HG02571 (cell line): Measurements from ENCODE around the gene VPS25.
A peak's percentile ranks its signal among the peaks of the same experiment; 100 is the strongest.

ENCODE experiments used
- ATAC-seq: cut with Tn5 transposase; IDR thresholded peaks from one replicate; pipeline ENCODE4 v1.9.1; 2021; ENCODE audit warnings: mild to moderate bottlenecking, moderate library complexity; ENCODE audit not compliant: unreplicated experiment

Gene VPS25

DNA sequence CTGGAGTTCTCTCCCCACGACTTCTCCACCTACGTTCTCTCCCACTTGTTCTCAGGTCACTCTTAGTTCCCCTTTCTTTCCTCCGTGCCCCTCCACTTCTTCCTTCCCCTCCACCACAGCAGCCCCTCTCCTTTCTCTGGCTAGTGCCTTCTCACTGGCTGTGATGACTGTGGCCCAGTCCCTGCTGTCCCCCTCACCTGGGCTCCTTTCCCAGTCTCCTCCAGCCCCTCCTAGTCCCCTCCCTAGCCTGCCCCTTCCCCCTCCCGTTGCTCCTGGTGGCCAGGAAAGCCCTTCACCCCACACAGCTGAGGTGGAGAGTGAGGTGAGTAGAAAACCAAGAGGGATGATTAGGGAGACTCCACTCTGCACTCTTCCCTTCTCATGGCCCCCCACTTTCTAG is 21.8 kb downstream of the VPS25 start:
- no peak for ATAC-seq

GRCh38 chr17:42795465-42795864 is 22.2 kb downstream of the VPS25 start:
- no peak for ATAC-seq

DNA sequence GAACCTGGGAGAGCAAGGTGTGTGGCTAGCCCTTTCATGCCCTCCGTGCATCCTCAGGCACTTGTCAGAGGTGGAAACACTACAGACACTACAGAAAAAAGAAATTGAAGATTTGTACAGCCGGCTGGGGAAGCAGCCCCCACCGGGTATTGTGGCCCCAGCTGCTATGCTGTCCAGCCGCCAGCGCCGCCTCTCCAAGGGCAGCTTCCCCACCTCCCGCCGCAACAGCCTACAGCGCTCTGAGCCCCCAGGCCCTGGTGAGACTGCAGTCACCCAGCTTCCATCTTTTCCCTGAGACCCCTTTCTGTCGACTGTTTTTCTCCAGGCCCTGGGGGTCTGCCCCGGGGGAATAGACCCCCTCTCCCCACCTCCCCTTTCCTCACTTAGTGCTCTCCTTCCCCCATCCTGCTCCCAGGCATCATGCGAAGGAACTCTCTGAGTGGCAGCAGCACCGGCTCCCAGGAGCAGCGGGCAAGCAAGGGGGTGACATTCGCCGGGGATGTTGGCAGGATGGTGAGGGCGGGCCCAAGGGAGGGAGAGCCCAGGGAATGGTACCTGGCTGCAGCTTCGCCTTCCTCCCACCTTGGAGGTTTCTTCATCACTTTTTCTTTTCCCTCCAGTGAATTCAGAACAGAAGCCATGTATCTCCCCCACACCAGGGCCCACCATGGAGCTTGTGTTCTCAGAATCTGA is 23.0 kb downstream of the VPS25 start:
- no peak for ATAC-seq

GRCh38 chr17:42797067-42798007 is 24.1 kb downstream of the VPS25 start:
- ATAC-seq: no peak

DNA sequence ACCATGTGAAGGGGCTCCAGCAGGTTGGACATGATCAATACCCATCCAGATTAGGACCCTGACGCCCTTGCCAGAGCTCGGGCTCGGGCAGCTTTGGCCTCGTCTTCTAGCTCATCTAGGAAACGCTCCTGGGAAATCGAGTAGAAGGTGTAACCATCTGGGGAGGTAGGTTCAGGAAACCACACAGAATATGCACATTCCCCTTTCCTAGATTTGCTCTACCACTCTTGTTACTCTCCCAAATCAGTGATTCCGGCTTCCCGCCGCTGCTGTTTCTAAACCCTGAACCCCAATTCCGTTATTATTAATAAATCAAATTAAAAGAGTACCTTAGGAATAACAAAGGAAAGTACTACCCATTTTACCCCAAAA is 24.7 kb downstream of the VPS25 start:
- ATAC-seq: no peak

DNA sequence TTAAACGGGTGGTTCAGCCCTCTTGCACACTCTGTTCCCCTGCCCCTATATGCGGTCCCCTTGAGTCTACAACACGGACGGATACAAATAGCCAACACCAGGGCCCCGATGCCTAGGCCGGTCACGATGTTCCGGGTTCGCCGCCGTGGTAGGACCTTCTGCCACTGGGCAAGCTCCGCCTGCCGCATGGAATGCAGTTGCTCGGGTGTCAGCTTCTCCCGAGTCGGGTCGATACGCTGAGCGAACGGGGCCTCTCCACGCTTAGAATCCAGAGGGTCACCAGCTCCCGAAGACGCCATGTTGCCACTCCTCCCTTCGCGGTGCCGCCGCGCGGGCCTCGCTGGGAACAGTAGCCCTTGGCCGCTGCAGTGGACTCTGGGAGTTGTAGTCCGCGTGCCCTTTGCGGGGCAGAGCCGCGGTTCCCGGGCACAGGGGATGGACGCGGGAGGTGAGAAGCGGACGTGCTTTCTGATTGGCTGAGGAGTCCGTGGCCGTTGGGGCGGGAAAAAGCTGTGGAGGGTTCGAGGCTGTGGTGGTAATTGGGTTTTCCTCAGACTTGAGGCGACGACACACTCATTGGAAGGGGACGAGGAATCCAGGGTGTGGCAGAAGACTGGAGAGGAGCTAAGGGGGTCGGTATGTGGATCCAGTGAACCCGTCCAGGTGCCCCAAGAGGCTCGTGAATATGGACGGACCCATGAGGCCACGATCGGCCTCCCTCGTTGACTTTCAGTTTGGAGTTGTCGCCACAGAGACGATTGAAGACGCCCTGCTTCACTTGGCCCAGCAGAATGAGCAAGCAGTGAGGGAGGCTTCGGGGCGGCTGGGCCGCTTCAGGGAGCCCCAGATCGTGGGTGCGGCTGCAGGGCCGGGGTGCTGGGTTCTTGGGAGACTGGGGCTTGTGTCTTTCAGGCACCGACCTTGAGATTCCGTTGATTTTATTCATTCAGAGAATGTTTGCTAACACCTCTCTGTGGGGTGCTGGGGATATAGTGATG is 25.4 kb downstream of the VPS25 start, which contains the start of the genes CNTD1 and COA3:
TSS of gene CNTD1 (plus strand) at position 479 of the 998 bp plus-strand sequence. CDS start at position 686, 207 bp downstream.
TSS of gene COA3 (minus strand) at position 322 of the 998 bp plus-strand sequence. CDS start at position 299, 23 bp downstream.
- ATAC-seq: peak; percentile 63

- ATAC-seq: no peak
Observed at GRCh38 chr17:42803074-42803883, 30.0 kb downstream of the VPS25 start.

DNA sequence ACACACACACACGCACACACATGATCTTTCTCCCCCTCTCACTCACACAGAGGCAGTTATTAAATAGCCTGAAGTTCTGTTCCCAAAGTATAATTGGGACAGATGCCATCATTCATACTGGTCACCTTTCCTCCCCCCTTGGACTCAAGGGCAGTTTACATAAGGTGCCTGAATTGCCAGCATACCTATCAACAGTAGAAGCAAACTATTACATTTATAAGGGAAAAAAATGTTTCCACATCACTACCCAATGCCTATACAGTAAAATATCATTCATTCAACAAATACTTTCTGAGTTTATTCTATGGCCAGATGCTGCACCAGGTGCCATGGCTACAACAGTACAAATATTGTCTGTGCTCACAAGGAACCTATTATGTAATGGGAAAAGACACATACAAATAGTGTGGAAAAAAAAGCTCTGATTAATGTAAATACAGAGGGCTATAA is 31.7 kb downstream of the VPS25 start:
- ATAC-seq: no peak

DNA sequence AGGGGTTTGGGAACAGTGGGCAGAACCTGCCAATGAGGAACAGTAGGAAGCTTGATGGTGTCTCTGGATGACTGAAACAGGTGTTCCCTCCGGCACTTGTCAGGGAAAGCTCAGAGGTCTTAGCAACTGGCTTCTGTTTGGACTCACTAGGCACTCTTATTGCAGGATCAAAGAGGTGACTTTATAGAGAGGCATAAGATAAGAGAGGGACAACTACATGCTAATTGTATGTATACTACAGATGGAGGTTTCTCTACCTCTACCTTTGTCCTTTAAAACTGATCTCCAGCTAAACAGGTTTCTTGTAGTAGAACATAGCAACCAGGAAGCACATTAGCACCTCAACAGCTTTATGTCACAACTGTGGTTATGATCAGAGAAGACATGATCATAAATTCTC is 33.0 kb downstream of the VPS25 start:
- ATAC-seq: no peak

- ATAC-seq: no peak
Observed at GRCh38 chr17:42809250-42809649, 36.0 kb downstream of the VPS25 start.

DNA sequence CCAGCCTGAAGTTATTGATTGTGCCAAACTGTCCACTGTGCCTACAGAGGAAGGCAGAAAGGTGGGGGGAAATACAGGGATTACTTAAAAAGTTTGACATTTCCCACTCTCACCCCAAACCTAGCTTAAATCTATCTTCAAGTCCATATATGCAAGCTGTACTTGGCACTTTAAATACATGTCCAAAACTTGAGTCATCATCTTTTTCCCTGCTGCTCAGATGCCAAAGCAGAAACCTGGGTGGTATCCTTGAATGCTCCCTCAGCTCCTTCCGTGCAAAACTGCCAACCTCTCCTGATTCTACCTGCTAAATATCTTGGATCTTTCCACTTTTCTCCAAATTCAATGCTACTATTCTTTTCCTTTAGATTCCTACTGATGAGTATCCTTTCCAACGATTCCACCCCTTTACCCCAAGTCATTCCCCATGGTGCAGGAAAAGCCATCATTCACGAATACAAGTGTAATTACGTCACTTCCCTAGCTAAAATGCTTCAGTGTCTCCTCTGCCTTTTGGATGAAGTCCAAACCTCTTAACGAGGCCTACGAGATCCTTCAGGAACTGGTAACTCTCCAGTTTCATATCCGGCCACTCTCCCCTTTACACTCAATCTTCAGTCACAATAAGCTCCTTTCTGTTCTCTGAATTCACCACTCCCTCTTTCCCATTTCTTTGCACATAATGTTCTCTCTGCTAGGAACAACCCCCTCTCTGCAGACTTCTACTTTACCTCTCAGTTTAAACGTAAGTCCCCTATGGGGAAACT is 41.6 kb downstream of the VPS25 start:
- no peak for ATAC-seq

DNA sequence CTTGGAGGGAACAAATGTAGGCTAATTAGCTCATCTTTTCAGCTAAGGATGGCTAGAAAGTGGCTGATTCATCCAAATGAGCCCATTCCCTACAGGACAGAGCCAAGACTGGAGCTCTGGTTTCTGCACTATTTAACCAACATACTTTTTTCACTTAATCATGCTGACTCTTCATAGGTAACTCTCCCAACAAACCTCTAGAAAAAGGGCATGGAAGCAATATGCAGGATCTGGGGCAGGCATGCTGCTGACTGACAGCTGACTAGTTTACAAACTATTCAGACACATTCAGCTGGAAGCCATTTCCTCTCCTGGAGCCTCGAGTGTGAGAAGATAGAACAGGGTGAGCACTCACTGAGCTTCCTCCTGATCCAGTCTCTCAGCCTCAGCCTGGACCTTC is 44.6 kb downstream of the VPS25 start:
- ATAC-seq: no peak

- no peak for ATAC-seq
Observed at GRCh38 chr17:42818379-42818778, 45.1 kb downstream of the VPS25 start.

- ATAC-seq: no peak
Observed at GRCh38 chr17:42819939-42820535, 46.8 kb downstream of the VPS25 start.

DNA sequence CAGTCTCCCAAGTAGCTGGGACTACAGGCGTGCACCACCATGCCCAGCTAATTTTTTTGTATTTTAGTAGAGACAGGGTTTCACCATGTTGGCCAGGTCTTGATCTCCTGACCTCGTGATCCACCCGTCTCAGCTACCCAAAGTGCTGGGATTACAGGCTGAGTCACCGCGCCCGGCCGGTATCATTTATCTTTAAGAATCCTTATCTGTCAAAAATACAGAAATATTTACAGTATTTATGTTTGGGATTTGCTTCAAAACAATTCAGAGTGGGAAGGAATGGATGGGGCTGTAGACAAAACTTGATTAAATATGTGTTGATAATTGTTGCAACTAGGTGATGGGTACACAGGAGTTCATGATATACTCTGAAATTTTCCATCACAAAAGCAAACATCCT is 47.9 kb downstream of the VPS25 start:
- ATAC-seq: no peak

DNA sequence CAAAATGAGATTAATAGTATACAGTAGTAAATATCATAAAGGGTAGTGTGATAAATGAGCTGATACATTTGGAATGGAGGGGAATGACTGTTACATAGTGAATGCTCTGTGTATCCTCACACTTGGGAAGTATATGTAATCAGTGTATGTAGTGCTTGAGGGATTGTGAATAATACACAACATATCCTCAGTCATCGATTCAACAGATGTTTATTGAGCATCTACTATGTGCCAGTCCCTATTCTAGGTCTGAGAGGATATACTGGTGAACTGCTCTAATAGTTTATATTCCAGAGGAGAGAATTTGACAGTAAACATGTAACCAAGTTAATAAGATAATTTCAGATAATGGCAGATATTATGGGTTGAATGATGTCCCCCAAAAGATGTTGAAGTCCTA is 54.2 kb downstream of the VPS25 start:
- no peak for ATAC-seq
